ENCODE data around the gene OTOA. TPM values are rescaled to one million over a fixed set of nuclear protein-coding genes. Genes with fewer than 3 reads are reported as not detected.
"Not testable (repeated sequence)": the region's sequence is repeated elsewhere in the genome, so short reads cannot be mapped to it uniquely, and the experiment has no call there.

OTOA gene
- total RNA-seq, 1 donor from 2014 or later, result 0.07 TPM

DNA sequence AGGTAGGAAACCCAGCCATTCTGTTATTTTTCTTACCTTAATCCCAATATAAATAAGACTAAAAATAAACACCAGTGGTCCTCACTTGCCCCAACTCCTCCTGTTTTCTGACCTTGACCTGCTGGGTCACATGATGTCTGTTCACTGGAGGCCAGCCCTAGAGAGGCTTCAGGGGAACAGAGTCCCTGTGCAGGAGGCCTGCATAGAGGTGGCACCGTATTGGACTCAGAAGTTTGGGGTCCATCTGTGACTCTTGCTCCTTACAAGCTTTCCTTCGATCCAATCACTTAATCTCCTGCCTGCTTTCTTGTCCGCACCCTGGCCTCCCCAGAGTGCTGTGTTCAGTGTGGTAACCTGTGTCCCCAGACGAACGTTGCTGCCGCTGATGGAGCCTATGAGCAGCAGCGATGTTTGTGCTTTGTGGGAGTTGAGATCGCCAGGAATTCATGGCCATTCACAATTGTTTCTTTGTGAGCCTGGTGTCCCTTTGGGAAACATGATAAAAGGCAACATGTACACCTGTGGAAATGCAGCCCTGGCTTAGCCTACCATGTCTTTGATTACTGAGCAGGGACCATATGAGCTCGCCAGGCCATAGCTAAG is 16.1 kb upstream of the OTOA start:
- Mint-ChIP-seq H3K9me3 (ENCODE audit: low read depth) (no peaks in the 10 kb centered on the region), H3K4me3 (ENCODE audit: low read depth) (no peak overlapping the region), H3K36me3 (ENCODE audit: insufficient read depth) (peaks cover 4% of the 10 kb centered on the region), H3K4me1 (ENCODE audit: low read depth) (peaks cover 13% of the 10 kb centered on the region), H3K27me3 (no peaks in the 10 kb centered on the region), H3K27ac (no peak overlapping the region)
- TF ChIP-seq, protein P1, sequence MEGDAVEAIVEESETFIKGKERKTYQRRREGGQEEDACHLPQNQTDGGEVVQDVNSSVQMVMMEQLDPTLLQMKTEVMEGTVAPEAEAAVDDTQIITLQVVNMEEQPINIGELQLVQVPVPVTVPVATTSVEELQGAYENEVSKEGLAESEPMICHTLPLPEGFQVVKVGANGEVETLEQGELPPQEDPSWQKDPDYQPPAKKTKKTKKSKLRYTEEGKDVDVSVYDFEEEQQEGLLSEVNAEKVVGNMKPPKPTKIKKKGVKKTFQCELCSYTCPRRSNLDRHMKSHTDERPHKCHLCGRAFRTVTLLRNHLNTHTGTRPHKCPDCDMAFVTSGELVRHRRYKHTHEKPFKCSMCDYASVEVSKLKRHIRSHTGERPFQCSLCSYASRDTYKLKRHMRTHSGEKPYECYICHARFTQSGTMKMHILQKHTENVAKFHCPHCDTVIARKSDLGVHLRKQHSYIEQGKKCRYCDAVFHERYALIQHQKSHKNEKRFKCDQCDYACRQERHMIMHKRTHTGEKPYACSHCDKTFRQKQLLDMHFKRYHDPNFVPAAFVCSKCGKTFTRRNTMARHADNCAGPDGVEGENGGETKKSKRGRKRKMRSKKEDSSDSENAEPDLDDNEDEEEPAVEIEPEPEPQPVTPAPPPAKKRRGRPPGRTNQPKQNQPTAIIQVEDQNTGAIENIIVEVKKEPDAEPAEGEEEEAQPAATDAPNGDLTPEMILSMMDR (IDR thresholded peaks at IDR 0.05; ENCODE audit: unreplicated experiment), result no peak
- no peak for DNase-seq (ENCODE audit: low spot score, unreplicated experiment)

DNA sequence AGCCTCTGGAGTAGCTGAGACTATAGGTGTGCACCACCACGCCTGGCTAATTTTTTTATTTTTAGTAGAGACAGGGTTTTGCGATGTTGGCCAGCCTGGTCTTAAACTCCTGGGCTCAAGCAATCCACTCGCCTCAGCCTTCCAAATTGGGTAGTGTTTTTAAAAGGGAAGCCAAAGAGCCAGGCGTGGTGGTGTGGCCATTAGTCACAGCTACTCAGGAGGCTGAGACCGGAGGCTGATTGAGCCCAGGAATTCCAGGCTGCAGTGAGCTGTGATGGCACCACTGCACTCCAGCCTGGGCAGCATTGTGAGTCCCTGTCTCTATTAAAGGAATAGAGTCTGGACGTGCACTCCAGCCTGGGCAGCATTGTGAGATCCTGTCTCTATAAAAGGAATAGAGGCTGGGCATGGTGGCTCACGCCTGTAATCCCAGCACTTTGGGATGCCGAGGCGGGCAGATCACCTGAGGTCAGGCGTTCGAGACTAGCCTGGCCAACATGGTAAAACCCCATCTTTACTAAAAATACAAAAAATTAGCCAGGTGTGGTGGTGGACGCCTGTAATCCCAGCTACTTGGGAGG is 13.9 kb upstream of the OTOA start:
- not testable (repeated sequence) for H3K36me3 Mint-ChIP-seq (ENCODE audit: insufficient read depth); H3K27ac Mint-ChIP-seq; DNase-seq (ENCODE audit: low spot score, unreplicated experiment); H3K9me3 Mint-ChIP-seq (ENCODE audit: low read depth); H3K27me3 Mint-ChIP-seq; H3K4me3 Mint-ChIP-seq (ENCODE audit: low read depth)
- peaks cover 13% of the 10 kb centered on the region for H3K4me1 Mint-ChIP-seq (ENCODE audit: low read depth)

DNA sequence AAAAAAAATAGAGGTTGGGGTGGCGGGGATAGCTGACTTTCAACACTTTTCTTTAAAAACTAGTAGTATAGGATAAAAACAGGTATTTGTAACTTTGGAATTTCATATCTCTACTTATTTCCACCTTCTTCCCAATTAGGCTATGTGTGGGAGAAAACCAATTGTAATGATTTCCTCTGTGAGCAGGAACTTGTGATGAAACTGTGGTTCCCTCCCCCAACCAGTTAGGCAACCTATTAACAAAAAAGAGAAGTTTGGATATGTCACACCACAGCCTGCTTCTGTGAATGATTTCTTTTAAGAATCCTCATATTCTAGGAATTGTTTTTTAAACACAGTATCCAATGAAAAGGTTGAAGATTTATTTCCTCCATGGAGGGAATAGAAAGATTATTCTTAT is 13.2 kb upstream of the OTOA start:
- H3K27me3 Mint-ChIP-seq, result no peaks in the 10 kb centered on the region
- no peak overlapping the region for H3K4me3 Mint-ChIP-seq (ENCODE audit: low read depth)
- H3K36me3 Mint-ChIP-seq (ENCODE audit: insufficient read depth), result peaks cover 8% of the 10 kb centered on the region
- H3K27ac Mint-ChIP-seq, result no peak overlapping the region
- TF ChIP-seq, protein P1 (IDR thresholded peaks at IDR 0.05; ENCODE audit: unreplicated experiment), result no peak
- no peak for DNase-seq (ENCODE audit: low spot score, unreplicated experiment)
- peaks cover 12% of the 10 kb centered on the region for H3K4me1 Mint-ChIP-seq (ENCODE audit: low read depth)
- H3K9me3 Mint-ChIP-seq (ENCODE audit: low read depth), result no peaks in the 10 kb centered on the region

DNA sequence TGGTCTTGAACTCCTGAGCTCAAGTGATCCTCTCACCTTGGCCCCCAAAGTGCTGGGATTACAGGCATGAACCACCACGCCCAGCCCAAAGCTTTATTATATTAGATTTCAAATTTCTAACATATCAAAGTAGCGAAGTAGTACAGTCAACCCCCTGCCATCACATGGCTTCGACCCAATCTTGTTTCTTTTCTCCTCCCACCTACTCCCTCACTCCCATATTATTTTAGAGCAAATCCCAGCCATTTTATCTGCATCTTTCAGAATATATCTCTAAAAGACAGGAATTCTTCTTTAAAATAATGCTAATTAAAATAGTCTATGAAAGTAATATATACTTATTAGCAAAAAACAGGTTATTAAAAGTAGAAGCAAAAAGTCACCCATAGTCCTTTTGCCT is 12.3 kb upstream of the OTOA start:
- TF ChIP-seq, protein P1 (IDR thresholded peaks at IDR 0.05; ENCODE audit: unreplicated experiment), result no peak
- no peak for DNase-seq (ENCODE audit: low spot score, unreplicated experiment)
- peaks cover 5% of the 10 kb centered on the region for H3K4me1 Mint-ChIP-seq (ENCODE audit: low read depth)
- no peaks in the 10 kb centered on the region for H3K9me3 Mint-ChIP-seq (ENCODE audit: low read depth)
- H3K36me3 Mint-ChIP-seq (ENCODE audit: insufficient read depth), result peaks cover 6% of the 10 kb centered on the region
- H3K4me3 Mint-ChIP-seq (ENCODE audit: low read depth), result no peak overlapping the region
- H3K27me3 Mint-ChIP-seq, result no peaks in the 10 kb centered on the region
- H3K27ac Mint-ChIP-seq, result no peak overlapping the region

DNA sequence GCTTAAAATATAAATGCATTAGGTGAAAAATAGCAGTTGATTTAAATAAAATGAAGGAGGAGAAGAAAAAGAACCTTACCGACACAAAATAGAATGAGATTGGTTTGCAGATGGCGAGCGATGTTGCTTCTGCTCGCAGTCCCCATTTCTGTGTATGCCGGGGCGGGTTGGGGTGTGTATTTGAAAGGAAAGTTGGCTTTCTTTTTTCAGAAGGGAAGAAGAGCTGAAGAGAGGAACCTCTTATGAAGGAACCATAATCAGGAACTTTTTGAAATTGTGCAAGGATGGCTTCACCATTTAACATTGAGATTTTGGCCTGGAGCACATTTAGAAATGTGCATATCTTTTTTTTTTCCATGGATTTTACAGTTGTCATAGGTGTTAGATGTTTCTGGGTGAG is 11.3 kb upstream of the OTOA start, which contains the start of gene IGSF6:
Gene IGSF6 (minus strand): TSS at position 156 of the 400 bp plus-strand sequence. CDS start 10 bp downstream, at position 146.
- Mint-ChIP-seq H3K27me3 (no peaks in the 10 kb centered on the region), H3K4me3 (ENCODE audit: low read depth) (no peak within 1 kb of the TSS), H3K4me1 (ENCODE audit: low read depth) (peaks cover 1% of the 10 kb centered on the region), H3K27ac (no peak within 1 kb of the TSS), H3K36me3 (ENCODE audit: insufficient read depth) (peaks cover 6% of the 10 kb centered on the region), H3K9me3 (ENCODE audit: low read depth) (no peaks in the 10 kb centered on the region)
- TF ChIP-seq, protein P1 (IDR thresholded peaks at IDR 0.05; ENCODE audit: unreplicated experiment), result no peak
- DNase-seq (ENCODE audit: low spot score, unreplicated experiment), result no peak

DNA sequence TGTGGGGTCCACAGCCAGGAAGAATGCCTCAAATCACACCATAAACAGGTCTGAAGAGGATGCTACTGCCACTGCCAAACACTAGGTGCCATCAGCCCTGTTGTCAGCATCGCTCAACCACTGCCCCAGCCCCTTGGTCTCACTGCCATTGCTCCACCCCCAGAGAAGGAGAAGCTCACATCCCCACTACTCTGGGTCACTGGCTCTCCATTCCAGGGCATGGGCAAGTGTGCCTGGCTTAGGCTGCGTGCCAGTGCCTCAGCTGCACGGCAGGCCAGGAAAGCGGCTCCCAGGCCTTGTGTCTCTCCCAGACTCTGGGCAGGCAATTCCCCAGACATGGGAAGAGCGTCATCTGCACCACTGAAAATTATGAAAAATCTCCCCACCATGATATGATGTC is 10.2 kb upstream of the OTOA start:
- Mint-ChIP-seq H3K9me3 (ENCODE audit: low read depth) (no peaks in the 10 kb centered on the region), H3K4me1 (ENCODE audit: low read depth) (no peaks in the 10 kb centered on the region), H3K27me3 (no peaks in the 10 kb centered on the region), H3K36me3 (ENCODE audit: insufficient read depth) (peaks cover 7% of the 10 kb centered on the region), H3K4me3 (ENCODE audit: low read depth) (no peak overlapping the region), H3K27ac (no peak overlapping the region)
- TF ChIP-seq, protein P1 (IDR thresholded peaks at IDR 0.05; ENCODE audit: unreplicated experiment), result no peak
- no peak for DNase-seq (ENCODE audit: low spot score, unreplicated experiment)

Measured in progenitor cell of endocrine pancreas (in vitro differentiated cells).